Liver (tissue), 9 donors: Measurements from ENCODE around the gene ATXN7L1. TPM values are rescaled to one million over a fixed set of nuclear protein-coding genes. Genes with fewer than 3 reads are reported as not detected.

Experiments used
- DNase-seq: peaks from one replicate; pipeline ENCODE4 v3.0.0-alpha.2; 2017; ENCODE audit warnings: low spot score
- H3K27ac ChIP-seq, 2 donors: one replicate each; pipeline ENCODE4 v1.7.0; 2013; ENCODE audit warnings: inconsistent platforms in 2 of 2, low read length in 2 of 2, control low read depth in 1 of 2, low read depth in 1 of 2, mild to moderate bottlenecking in 1 of 2
- H3K27me3 ChIP-seq, 4 donors: one replicate each; pipeline versions ENCODE4 v1.6.1 to v1.7.0; 2013; ENCODE audit warnings: low read length in 3 of 4, inconsistent platforms in 1 of 4, mild to moderate bottlenecking in 1 of 4, moderate library complexity in 1 of 4; ENCODE audit not compliant: control insufficient read depth in 4 of 4, insufficient read depth in 4 of 4
- H3K36me3 ChIP-seq, 4 donors: one replicate each; pipeline versions ENCODE4 v1.6.1 to v1.7.0; 2013; ENCODE audit warnings: low read length in 3 of 4, mild to moderate bottlenecking in 3 of 4, low read depth in 1 of 4, moderate library complexity in 1 of 4; ENCODE audit not compliant: control insufficient read depth in 4 of 4, insufficient read depth in 3 of 4
- H3K4me1 ChIP-seq, 4 donors: one replicate each; pipeline versions ENCODE4 v1.6.1 to v1.7.0; 2013; ENCODE audit warnings: low read length in 3 of 4, mild to moderate bottlenecking in 3 of 4, moderate library complexity in 1 of 4; ENCODE audit not compliant: control insufficient read depth in 4 of 4, insufficient read depth in 4 of 4
- H3K4me3 ChIP-seq, 3 donors: one replicate each; pipeline versions ENCODE4 v1.6.1 to v1.7.0; 2013; ENCODE audit warnings: low read length in 3 of 3, control low read depth in 1 of 3, low read depth in 1 of 3, mild to moderate bottlenecking in 1 of 3
- H3K9ac ChIP-seq, 2 donors: one replicate each; pipeline ENCODE4 v1.7.0; 2013; ENCODE audit warnings: low read length in 2 of 2, mild to moderate bottlenecking in 2 of 2, moderate library complexity in 2 of 2, control low read depth in 1 of 2, low read depth in 1 of 2
- H3K9me3 ChIP-seq, 4 donors: one replicate each; pipeline versions ENCODE4 v1.6.1 to v1.7.0; 2013; ENCODE audit warnings: low read length in 3 of 4; ENCODE audit not compliant: control insufficient read depth in 4 of 4
- EGR1 ChIP-seq, 2 donors: IDR thresholded peaks; 2 replicates each; pipeline ENCODE4 v1.6.1; 2016 to 2018; ENCODE audit warnings: antibody characterized with exemption in 2 of 2, low read depth in 2 of 2
- FOXA1 ChIP-seq: IDR thresholded peaks from 2 replicates; pipeline ENCODE4 v1.6.1; 2016; ENCODE audit warnings: antibody characterized with exemption
- FOXA2 ChIP-seq: IDR thresholded peaks from 2 replicates; pipeline ENCODE4 v1.6.1; 2016; ENCODE audit warnings: antibody characterized with exemption
- GABPA ChIP-seq, 2 donors: IDR thresholded peaks in 1 of 2; conservative IDR thresholded peaks in 1 of 2; 2 replicates each; pipeline ENCODE4 v1.6.1; 2016; ENCODE audit warnings: antibody characterized with exemption in 2 of 2, mild to moderate bottlenecking in 1 of 2, moderate library complexity in 1 of 2
- HNF4A ChIP-seq, 2 donors: conservative IDR thresholded peaks; 2 replicates each; pipeline ENCODE4 v1.6.1; 2016; ENCODE audit warnings: antibody characterized with exemption in 2 of 2, mild to moderate bottlenecking in 2 of 2
- HNF4G ChIP-seq: IDR thresholded peaks from 2 replicates; pipeline ENCODE4 v1.6.1; 2016; ENCODE audit warnings: antibody characterized with exemption
- JUND ChIP-seq, 2 donors: IDR thresholded peaks; 2 replicates each; pipeline ENCODE4 v1.6.1; 2016; ENCODE audit warnings: antibody characterized with exemption in 2 of 2
- MAX ChIP-seq: IDR thresholded peaks from 2 replicates; pipeline ENCODE4 v1.6.1; 2016; ENCODE audit warnings: antibody characterized with exemption
- NR2F2 ChIP-seq: IDR thresholded peaks from 2 replicates; pipeline ENCODE4 v1.6.1; 2016; ENCODE audit warnings: antibody characterized with exemption
- RAD21 ChIP-seq, 2 donors: IDR thresholded peaks; 2 replicates each; pipeline ENCODE4 v1.6.1; 2016; ENCODE audit warnings: antibody characterized with exemption in 2 of 2, mild to moderate bottlenecking in 2 of 2
- REST ChIP-seq: IDR thresholded peaks from 2 replicates; pipeline ENCODE4 v1.6.1; 2016; ENCODE audit warnings: antibody characterized with exemption, mild to moderate bottlenecking
- RXRA ChIP-seq, 2 donors: IDR thresholded peaks; 2 replicates each; pipeline ENCODE4 v1.6.1; 2017 to 2018; ENCODE audit warnings: antibody characterized with exemption in 2 of 2, mild to moderate bottlenecking in 1 of 2
- SP1 ChIP-seq: IDR thresholded peaks from 2 replicates; pipeline ENCODE4 v1.6.1; 2018; ENCODE audit warnings: antibody characterized with exemption, mild to moderate bottlenecking
- TAF1 ChIP-seq: conservative IDR thresholded peaks from 2 replicates; pipeline ENCODE4 v1.6.1; 2016; ENCODE audit warnings: antibody characterized with exemption, mild to moderate bottlenecking
- YY1 ChIP-seq: IDR thresholded peaks from 2 replicates; pipeline ENCODE4 v1.6.1; 2016; ENCODE audit warnings: antibody characterized with exemption, mild to moderate bottlenecking
- WGBS: extraction: QIAGEN DNeasy Blood & Tissue Kit; methylation state at CpG from one replicate; pipeline ENCODE4 v1.1.7; 2013; 5-methylcytosine and 5-hydroxymethylcytosine counted together
- polyA plus RNA-seq, 2 donors: library from polyadenylated mRNA; stranded (reverse) in 1 of 2; unstranded in 1 of 2; fragments of 200-250 nt in 1 of 2; fragments of >200 nt in 1 of 2; fragmentation: Nextera tagmentation in 1 of 2; extraction: Ambion mirVana in 1 of 2; gene quantifications; one replicate each; pipeline versions ENCODE4 v1.2.1 to v1.2.3, GENCODE V29; 2013 to 2015
- total RNA-seq, 2 donors: library from RNA; depleted of rRNA; stranded (reverse); fragments of >200 nt; gene quantifications; one replicate each; pipeline ENCODE4 v1.2.3, GENCODE V29; 2014
- TF ChIP-seq, protein P1 (sequence below): IDR thresholded peaks from 2 replicates; pipeline ENCODE4 v1.6.1; 2016; ENCODE audit warnings: antibody characterized with exemption
- TF ChIP-seq, protein P2 (sequence below): IDR thresholded peaks from 2 replicates; pipeline ENCODE4 v1.6.1; 2016; ENCODE audit warnings: antibody characterized with exemption
- TF ChIP-seq, protein P3 (sequence below): fragments of 150-350 bp; IDR thresholded peaks from 2 replicates; pipeline ENCODE4 v1.5.1; 2017; ENCODE audit warnings: improper control_type of control experiment, low read depth, low read length; ENCODE audit not compliant: missing input control
- donor health status: healthy.
- donor health status: healthy.
- donor health status: healthy.
- donor health status: healthy.
- donor health status: healthy.

The ATXN7L1 gene
- total and polyA plus RNA-seq, 4 donors, result 2.1 to 7.4 (median 5.3) TPM

DNA sequence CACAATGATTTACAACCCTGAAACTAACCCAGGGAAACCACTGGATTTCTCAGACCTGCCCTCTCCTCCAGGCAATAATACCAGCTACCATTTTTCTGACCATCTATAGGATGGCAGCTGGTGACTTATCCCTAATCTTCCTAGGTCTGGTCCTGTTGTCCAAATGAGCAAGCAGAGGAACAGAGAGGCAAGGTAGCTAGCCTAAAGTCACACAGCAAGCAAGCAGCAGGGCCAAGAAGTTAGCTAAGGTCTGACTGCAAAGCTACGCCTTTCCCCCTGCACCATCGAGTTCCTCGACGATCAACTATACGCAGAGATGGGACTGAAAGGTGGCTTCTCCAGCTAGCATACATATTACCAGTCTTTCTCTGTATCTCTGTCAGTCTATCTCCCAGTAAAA lies 25.3 kb downstream of the ATXN7L1 start:
- WGBS, result 95% methylated on average over 5 of the region's 5 CpGs
- no peaks in the 10 kb centered on the region for H3K4me1 ChIP-seq
- no peaks in the 10 kb centered on the region for H3K9me3 ChIP-seq

More for the DNA sequence above, 25.3 kb downstream of the ATXN7L1 start:
- TF ChIP-seq EGR1 (IDR thresholded peaks at IDR 0.05; ENCODE audit: low read depth in 2 of 2) (no peak), JUND (IDR thresholded peaks at IDR 0.05) (no peak), HNF4A (conservative IDR thresholded peaks at IDR 0.05) (no peak), SP1 (no peak), REST (no peak), FOXA1 (no peak), YY1 (no peak), RAD21 (IDR thresholded peaks at IDR 0.05) (no peak), HNF4G (no peak), FOXA2 (no peak), MAX (no peak), NR2F2 (no peak), GABPA (IDR thresholded peaks at IDR 0.05 in 1 of 2, conservative IDR thresholded peaks at IDR 0.05 in 1 of 2) (no peak), RXRA (IDR thresholded peaks at IDR 0.05) (no peak), TAF1 (no peak)
- TF ChIP-seq, protein P1, sequence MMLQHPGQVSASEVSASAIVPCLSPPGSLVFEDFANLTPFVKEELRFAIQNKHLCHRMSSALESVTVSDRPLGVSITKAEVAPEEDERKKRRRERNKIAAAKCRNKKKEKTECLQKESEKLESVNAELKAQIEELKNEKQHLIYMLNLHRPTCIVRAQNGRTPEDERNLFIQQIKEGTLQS, result no peak
- TF ChIP-seq, protein P2, sequence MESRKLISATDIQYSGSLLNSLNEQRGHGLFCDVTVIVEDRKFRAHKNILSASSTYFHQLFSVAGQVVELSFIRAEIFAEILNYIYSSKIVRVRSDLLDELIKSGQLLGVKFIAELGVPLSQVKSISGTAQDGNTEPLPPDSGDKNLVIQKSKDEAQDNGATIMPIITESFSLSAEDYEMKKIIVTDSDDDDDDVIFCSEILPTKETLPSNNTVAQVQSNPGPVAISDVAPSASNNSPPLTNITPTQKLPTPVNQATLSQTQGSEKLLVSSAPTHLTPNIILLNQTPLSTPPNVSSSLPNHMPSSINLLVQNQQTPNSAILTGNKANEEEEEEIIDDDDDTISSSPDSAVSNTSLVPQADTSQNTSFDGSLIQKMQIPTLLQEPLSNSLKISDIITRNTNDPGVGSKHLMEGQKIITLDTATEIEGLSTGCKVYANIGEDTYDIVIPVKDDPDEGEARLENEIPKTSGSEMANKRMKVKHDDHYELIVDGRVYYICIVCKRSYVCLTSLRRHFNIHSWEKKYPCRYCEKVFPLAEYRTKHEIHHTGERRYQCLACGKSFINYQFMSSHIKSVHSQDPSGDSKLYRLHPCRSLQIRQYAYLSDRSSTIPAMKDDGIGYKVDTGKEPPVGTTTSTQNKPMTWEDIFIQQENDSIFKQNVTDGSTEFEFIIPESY, result no peak
- TF ChIP-seq, protein P3, sequence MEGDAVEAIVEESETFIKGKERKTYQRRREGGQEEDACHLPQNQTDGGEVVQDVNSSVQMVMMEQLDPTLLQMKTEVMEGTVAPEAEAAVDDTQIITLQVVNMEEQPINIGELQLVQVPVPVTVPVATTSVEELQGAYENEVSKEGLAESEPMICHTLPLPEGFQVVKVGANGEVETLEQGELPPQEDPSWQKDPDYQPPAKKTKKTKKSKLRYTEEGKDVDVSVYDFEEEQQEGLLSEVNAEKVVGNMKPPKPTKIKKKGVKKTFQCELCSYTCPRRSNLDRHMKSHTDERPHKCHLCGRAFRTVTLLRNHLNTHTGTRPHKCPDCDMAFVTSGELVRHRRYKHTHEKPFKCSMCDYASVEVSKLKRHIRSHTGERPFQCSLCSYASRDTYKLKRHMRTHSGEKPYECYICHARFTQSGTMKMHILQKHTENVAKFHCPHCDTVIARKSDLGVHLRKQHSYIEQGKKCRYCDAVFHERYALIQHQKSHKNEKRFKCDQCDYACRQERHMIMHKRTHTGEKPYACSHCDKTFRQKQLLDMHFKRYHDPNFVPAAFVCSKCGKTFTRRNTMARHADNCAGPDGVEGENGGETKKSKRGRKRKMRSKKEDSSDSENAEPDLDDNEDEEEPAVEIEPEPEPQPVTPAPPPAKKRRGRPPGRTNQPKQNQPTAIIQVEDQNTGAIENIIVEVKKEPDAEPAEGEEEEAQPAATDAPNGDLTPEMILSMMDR, result no peak
- Histone ChIP-seq H3K36me3 (no peaks in the 10 kb centered on the region), H3K27ac (no peak overlapping the region), H3K4me3 (no peak overlapping the region), H3K9ac (no peak overlapping the region), H3K27me3 (no peaks in the 10 kb centered on the region)
- no peak for DNase-seq
